GM13977 (cell line): Measurements from ENCODE around the gene RACK1.

Experiments
- DNase-seq: peaks from one replicate; pipeline ENCODE4 v3.0.0; 2012; ENCODE audit warnings: low spot score
- in situ Hi-C: fragments of 300-500 bp; cut with MboI; formaldehyde crosslinking; loops from one replicate; pipeline ENCODE4 v1.12.0; 2022; ENCODE audit warnings: low sequenced_read_pairs, low pct_unique_long_range_greater_than_20kb, mixed read lengths, inconsistent platforms; ENCODE audit not compliant: unreplicated experiment
- TF ChIP-seq, protein P1 (sequence below): IDR thresholded peaks from 2 replicates; pipeline ENCODE4 v1.5.1; 2012; ENCODE audit warnings: mild to moderate bottlenecking, control low read depth; ENCODE audit not compliant: insufficient read depth; ENCODE audit errors: extremely low read depth, missing control alignments

RACK1 gene

DNA sequence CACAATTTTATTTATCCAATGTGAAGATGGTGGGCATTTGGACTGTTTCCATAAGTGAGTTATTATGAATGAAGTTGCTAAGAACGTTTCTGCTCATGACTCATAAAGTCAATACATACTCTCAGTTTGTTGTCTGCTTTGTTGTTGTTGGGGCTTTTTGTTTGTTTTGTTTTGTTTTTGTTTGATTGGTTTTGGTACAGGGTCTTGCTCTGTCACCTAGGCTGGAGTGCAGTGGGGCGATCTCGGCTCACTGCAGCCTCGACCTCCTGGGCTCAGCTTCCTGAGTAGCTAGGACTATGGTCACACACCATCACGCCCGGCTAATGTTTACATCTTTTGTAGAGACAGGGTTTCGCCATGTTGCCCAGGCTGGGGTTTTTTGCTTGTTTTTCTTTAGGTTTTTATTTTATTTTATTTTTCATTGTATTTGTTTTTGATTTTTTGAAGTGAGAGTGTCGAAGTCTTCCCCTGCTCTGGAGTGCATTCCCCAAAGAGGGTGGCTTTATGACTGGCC is 56.7 kb downstream of the RACK1 start:
- no peak for DNase-seq
- TF ChIP-seq, protein P1, sequence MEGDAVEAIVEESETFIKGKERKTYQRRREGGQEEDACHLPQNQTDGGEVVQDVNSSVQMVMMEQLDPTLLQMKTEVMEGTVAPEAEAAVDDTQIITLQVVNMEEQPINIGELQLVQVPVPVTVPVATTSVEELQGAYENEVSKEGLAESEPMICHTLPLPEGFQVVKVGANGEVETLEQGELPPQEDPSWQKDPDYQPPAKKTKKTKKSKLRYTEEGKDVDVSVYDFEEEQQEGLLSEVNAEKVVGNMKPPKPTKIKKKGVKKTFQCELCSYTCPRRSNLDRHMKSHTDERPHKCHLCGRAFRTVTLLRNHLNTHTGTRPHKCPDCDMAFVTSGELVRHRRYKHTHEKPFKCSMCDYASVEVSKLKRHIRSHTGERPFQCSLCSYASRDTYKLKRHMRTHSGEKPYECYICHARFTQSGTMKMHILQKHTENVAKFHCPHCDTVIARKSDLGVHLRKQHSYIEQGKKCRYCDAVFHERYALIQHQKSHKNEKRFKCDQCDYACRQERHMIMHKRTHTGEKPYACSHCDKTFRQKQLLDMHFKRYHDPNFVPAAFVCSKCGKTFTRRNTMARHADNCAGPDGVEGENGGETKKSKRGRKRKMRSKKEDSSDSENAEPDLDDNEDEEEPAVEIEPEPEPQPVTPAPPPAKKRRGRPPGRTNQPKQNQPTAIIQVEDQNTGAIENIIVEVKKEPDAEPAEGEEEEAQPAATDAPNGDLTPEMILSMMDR, result no peak
- in situ Hi-C loops, result no loop called here
